Endodermal cell (in vitro differentiated cells): ENCODE data around the gene OGFOD2. TPM values are rescaled to one million over a fixed set of nuclear protein-coding genes. Genes with fewer than 3 reads are reported as not detected.

Experiments
- DNase-seq: peaks from one replicate; pipeline ENCODE4 v3.0.0-alpha.2; 2017
- H3K27ac ChIP-seq: 2 replicates; pipeline ENCODE4 v1.5.1; 2013; ENCODE audit warnings: mild to moderate bottlenecking, low read depth, low read length, moderate library complexity
- H3K27me3 ChIP-seq: 2 replicates; pipeline ENCODE4 v1.6.1; 2013; ENCODE audit warnings: mild to moderate bottlenecking, low read length, moderate library complexity; ENCODE audit not compliant: insufficient read depth, control insufficient read depth, poor library complexity, severe bottlenecking
- H3K36me3 ChIP-seq: 2 replicates; pipeline ENCODE4 v1.7.0; 2013; ENCODE audit warnings: mild to moderate bottlenecking, low read length, moderate library complexity; ENCODE audit not compliant: control insufficient read depth, insufficient read depth
- H3K4me1 ChIP-seq: one replicate; pipeline ENCODE4 v1.7.0; 2013; ENCODE audit warnings: low read length; ENCODE audit not compliant: control insufficient read depth, insufficient read depth
- H3K4me3 ChIP-seq: 2 replicates; pipeline ENCODE4 v1.5.1; 2013; ENCODE audit warnings: mild to moderate bottlenecking, low read length, moderate library complexity
- H3K9ac ChIP-seq: 2 replicates; pipeline ENCODE4 v1.6.1; 2013; ENCODE audit warnings: mild to moderate bottlenecking, low read length, moderate library complexity; ENCODE audit not compliant: poor library complexity, severe bottlenecking; ENCODE audit errors: extremely low read depth
- H3K9me3 ChIP-seq: 2 replicates; pipeline ENCODE4 v1.6.1; 2013; ENCODE audit warnings: mild to moderate bottlenecking, low read length, moderate library complexity; ENCODE audit not compliant: control insufficient read depth
- H3K27ac Mint-ChIP-seq: 2 replicates; pipeline ENCODE4 v1.8.0; 2020; ENCODE audit warnings: mixed read lengths
- H3K27me3 Mint-ChIP-seq: 2 replicates; pipeline ENCODE4 v1.8.0; 2021; ENCODE audit warnings: mild to moderate bottlenecking, mixed read lengths; ENCODE audit not compliant: insufficient read depth
- H3K36me3 Mint-ChIP-seq: 2 replicates; pipeline ENCODE4 v1.8.0; 2020; ENCODE audit warnings: low read depth, mixed read lengths
- H3K4me1 Mint-ChIP-seq: 2 replicates; pipeline ENCODE4 v1.8.0; 2020; ENCODE audit warnings: mixed read lengths
- H3K4me3 Mint-ChIP-seq: 2 replicates; pipeline ENCODE4 v1.8.0; 2020; ENCODE audit warnings: mild to moderate bottlenecking, moderate library complexity, mixed read lengths
- H3K9me3 Mint-ChIP-seq: 2 replicates; pipeline ENCODE4 v1.8.0; 2020; ENCODE audit warnings: mild to moderate bottlenecking, mixed read lengths
- WGBS, 2 experiments: methylation state at CpG; one replicate each; pipeline versions ENCODE4 v1.1.5 to v1.1.7; 2013; ENCODE audit warnings: missing lambda C conversion rate in 2 of 2, mixed read lengths in 1 of 2; ENCODE audit not compliant: insufficient coverage in 1 of 2, insufficient read length in 1 of 2; 5-methylcytosine and 5-hydroxymethylcytosine counted together
- total RNA-seq, 2 donors: library from RNA; stranded (reverse); fragmentation: NEBNext Ultra II Directional in 1 of 2; extraction: Animal tissue kit (Norgen Biotek cat#: 25700) in 1 of 2; gene quantifications; 2 replicates in 1 of 2; 3 replicates in 1 of 2; pipeline ENCODE4 v1.2.1, GENCODE V29; 2021
- TF ChIP-seq, protein P1 (sequence below): fragments of 200-600 bp; sonication (generic); conservative IDR thresholded peaks from 2 replicates; pipeline ENCODE4 v1.5.0; 2021; ENCODE audit warnings: antibody characterized with exemption, mild to moderate bottlenecking

Gene OGFOD2
- total RNA-seq, 2 donors from 2014 or later, result 17.5 to 19.9 TPM

DNA sequence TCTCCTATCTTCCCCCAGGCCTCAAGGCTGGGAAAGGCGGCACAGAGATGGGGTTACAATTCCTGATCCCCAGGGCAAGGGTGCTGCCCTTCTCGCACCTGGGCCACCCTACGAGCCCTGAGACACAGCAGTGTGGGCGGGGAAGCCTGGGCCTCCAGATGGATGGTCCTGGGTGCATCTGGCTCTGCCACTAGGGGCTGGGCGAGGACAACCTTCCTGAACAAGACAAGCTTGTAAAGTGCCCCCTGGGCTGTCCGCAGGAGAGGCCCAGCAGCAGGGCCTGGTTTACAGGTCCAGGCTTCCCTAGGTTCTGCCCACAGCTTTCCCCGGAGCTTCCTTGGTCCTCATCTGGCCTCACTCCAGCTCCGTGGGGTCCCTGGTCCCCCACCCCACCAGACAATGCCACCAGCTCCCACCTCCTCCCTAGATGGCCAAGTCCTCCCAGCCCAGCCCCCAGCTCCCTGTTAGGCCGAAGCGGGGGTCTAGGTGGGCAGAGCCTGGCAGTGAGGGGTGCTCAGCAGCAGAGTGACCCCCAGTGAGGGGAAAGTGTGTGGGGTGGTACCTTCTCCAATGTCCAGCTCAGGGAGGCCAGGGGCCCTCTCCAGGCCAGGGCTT lies 14.3 kb downstream of the OGFOD2 start:
- Mint-ChIP-seq H3K27me3 (no peaks in the 10 kb centered on the region), H3K4me1 (no peaks in the 10 kb centered on the region), H3K36me3 (no peaks in the 10 kb centered on the region), H3K27ac (no peak overlapping the region), H3K4me3 (no peak overlapping the region), H3K9me3 (no peaks in the 10 kb centered on the region)
- Histone ChIP-seq H3K27me3 (no peaks in the 10 kb centered on the region), H3K4me1 (no peaks in the 10 kb centered on the region), H3K9ac (no peak overlapping the region), H3K36me3 (no peaks in the 10 kb centered on the region), H3K9me3 (no peaks in the 10 kb centered on the region), H3K27ac (no peak overlapping the region), H3K4me3 (no peak overlapping the region)
- TF ChIP-seq, protein P1, sequence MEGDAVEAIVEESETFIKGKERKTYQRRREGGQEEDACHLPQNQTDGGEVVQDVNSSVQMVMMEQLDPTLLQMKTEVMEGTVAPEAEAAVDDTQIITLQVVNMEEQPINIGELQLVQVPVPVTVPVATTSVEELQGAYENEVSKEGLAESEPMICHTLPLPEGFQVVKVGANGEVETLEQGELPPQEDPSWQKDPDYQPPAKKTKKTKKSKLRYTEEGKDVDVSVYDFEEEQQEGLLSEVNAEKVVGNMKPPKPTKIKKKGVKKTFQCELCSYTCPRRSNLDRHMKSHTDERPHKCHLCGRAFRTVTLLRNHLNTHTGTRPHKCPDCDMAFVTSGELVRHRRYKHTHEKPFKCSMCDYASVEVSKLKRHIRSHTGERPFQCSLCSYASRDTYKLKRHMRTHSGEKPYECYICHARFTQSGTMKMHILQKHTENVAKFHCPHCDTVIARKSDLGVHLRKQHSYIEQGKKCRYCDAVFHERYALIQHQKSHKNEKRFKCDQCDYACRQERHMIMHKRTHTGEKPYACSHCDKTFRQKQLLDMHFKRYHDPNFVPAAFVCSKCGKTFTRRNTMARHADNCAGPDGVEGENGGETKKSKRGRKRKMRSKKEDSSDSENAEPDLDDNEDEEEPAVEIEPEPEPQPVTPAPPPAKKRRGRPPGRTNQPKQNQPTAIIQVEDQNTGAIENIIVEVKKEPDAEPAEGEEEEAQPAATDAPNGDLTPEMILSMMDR, result peak; percentile 56
- WGBS, 2 experiments, result 85 to 88% methylated on average over 4 to 10 of the region's 10 CpGs
- peak; percentile 74 for DNase-seq

DNA sequence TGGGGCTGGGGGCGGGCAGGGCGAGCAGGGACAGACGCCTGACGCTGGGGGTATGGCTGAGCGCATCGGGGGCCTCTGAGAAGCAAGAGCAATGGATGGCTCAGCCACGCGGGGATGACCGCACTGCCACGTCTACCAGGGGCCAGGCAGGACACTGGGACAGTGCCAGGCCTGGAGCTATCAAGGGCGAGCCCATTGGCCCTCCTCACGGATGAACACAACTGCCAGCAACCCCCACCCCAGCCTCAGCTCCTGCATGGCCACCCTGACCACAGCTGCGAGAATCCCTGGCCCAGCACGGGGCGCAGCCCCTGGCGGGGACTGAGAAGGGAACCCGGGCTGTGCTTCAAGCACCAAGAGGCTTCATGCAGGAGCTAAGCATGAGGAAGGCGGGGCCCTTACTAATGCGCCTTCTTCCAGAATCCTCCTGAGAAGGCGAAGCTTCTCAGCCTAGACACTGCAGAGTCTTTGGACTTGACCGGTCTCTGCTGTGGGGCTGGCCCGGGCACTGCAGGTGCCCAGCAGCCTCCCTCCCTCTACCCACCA lies 14.9 kb downstream of the OGFOD2 start:
- WGBS, 2 experiments, result 90 to 95% methylated on average over 14 to 22 of the region's 22 CpGs
- H3K4me1 ChIP-seq, result no peaks in the 10 kb centered on the region
- DNase-seq, result no peak
- H3K27ac ChIP-seq, result no peak overlapping the region
- Mint-ChIP-seq H3K4me3 (no peak overlapping the region), H3K36me3 (no peaks in the 10 kb centered on the region), H3K27me3 (no peaks in the 10 kb centered on the region), H3K9me3 (no peaks in the 10 kb centered on the region), H3K4me1 (no peaks in the 10 kb centered on the region), H3K27ac (no peak overlapping the region)
- TF ChIP-seq, protein P1, result no peak
- no peaks in the 10 kb centered on the region for H3K27me3 ChIP-seq
- H3K36me3 ChIP-seq, result no peaks in the 10 kb centered on the region
- H3K4me3 ChIP-seq, result no peak overlapping the region
- no peak overlapping the region for H3K9ac ChIP-seq
- no peaks in the 10 kb centered on the region for H3K9me3 ChIP-seq

DNA sequence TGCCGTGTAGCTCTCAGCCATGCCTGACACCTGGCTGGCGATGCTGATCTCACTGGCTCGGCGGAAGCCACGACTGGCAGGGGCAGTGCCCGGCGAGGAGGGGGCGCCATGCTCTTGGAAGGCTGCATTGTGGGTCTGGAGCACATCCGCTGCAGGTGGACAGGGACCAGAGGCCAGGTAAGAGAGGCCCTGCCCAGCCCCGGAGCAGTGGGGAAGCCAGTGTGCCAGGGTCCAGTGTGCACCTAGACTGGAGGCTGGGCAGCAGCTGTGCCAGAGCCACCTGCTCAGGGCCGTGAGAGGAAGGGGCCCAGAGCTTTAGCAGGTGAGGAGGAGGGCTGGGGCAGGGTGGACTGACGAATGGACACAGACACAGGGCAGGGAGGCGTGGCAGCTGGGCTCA lies 15.5 kb downstream of the OGFOD2 start:
- TF ChIP-seq, protein P1, result no peak
- no peaks in the 10 kb centered on the region for H3K27me3 Mint-ChIP-seq
- no peaks in the 10 kb centered on the region for H3K9me3 ChIP-seq
- H3K4me1 Mint-ChIP-seq, result no peaks in the 10 kb centered on the region
- no peaks in the 10 kb centered on the region for H3K36me3 ChIP-seq
- no peaks in the 10 kb centered on the region for H3K4me1 ChIP-seq
- no peaks in the 10 kb centered on the region for H3K9me3 Mint-ChIP-seq
- no peak overlapping the region for H3K27ac ChIP-seq
- 89 to 90% methylated on average over 8 to 13 of the region's 13 CpGs for WGBS, 2 experiments
- no peak for DNase-seq
- H3K27ac Mint-ChIP-seq, result no peak overlapping the region
- no peak overlapping the region for H3K4me3 Mint-ChIP-seq
- no peaks in the 10 kb centered on the region for H3K27me3 ChIP-seq
- no peak overlapping the region for H3K9ac ChIP-seq
- H3K36me3 Mint-ChIP-seq, result no peaks in the 10 kb centered on the region
- no peak overlapping the region for H3K4me3 ChIP-seq
